Measurements from ENCODE around the gene CHTF18. TPM values are rescaled to one million over a fixed set of nuclear protein-coding genes. Genes with fewer than 3 reads are reported as not detected.

CHTF18 gene
- total and polyA plus RNA-seq, 2 donors (not counting 3 experiments of a cell fraction or from before 2014, with no cell fraction given) = 33.0 to 69.5 TPM

DNA sequence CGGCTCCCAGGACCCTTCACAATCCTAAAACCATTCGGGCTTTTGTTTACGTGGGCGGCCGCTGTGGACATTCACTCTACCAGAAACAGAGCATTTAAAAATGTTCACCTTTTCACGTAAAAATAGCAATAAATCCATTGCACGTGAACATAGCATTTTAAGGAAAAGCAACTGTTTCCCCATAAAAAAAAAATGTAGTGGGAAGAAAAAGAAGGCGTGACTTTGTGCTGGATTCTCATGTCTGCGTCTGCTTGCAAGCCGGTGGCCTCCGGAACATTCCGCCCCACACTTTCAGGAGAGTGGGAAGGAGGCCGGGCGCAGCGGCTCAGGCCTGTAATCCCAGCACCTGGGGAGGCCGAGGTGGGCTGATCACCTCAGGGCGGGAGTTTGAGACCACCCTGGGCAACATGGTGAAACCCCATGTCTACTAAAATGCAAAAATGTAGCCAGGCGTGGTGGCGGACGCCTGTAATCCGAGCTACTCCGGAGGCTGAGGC, 25.5 kb downstream of the CHTF18 start:
- no peak overlapping the region for H2AFZ ChIP-seq (ENCODE audit: low read depth, low read length)
- peaks cover 2 to 20% of the 10 kb centered on the region in 2 experiments for H3K27me3 ChIP-seq (ENCODE audit: control insufficient read depth in 2 of 2, insufficient read depth in 2 of 2, low read length in 2 of 2)
- intact Hi-C loops (cut with micrococcal nuclease) (loop anchor here (1.0 to 2.0 kb wide), 2 partner anchors 241 to 289 kb away; no protein-coding TSS in a partner anchor), dilution Hi-C loops (cut with MboI; ENCODE audit: extremely low pct_ligation_motif_present, low sequenced_read_pairs) (no loop called here)
- TF ChIP-seq JUN (IDR thresholded peaks at IDR 0.05; ENCODE audit: borderline replicate concordance, insufficient read depth, insufficient read length, low read depth) = no peak
- no peak for TF ChIP-seq FOS (IDR thresholded peaks at IDR 0.05; ENCODE audit: borderline replicate concordance, insufficient read depth, low read length)
- TF ChIP-seq POLR2AphosphoS5 (IDR thresholded peaks at IDR 0.05; ENCODE audit: insufficient read depth, low read depth, low read length) = no peak
- TF ChIP-seq EZH2 (IDR thresholded peaks at IDR 0.05; ENCODE audit: borderline replicate concordance, low read depth, low read length, severe bottlenecking) = no peak
- TF ChIP-seq GATA2 (IDR thresholded peaks at IDR 0.05; ENCODE audit: insufficient read depth, insufficient read length, low read depth, low read length) = no peak
- TF ChIP-seq POLR2A (IDR thresholded peaks at IDR 0.05; ENCODE audit: low read depth, low read length) = no peak
- TF ChIP-seq, protein P1, sequence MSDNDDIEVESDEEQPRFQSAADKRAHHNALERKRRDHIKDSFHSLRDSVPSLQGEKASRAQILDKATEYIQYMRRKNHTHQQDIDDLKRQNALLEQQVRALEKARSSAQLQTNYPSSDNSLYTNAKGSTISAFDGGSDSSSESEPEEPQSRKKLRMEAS (IDR thresholded peaks at IDR 0.05; ENCODE audit: insufficient read depth, insufficient read length) = no peak
- TF ChIP-seq, protein P2, sequence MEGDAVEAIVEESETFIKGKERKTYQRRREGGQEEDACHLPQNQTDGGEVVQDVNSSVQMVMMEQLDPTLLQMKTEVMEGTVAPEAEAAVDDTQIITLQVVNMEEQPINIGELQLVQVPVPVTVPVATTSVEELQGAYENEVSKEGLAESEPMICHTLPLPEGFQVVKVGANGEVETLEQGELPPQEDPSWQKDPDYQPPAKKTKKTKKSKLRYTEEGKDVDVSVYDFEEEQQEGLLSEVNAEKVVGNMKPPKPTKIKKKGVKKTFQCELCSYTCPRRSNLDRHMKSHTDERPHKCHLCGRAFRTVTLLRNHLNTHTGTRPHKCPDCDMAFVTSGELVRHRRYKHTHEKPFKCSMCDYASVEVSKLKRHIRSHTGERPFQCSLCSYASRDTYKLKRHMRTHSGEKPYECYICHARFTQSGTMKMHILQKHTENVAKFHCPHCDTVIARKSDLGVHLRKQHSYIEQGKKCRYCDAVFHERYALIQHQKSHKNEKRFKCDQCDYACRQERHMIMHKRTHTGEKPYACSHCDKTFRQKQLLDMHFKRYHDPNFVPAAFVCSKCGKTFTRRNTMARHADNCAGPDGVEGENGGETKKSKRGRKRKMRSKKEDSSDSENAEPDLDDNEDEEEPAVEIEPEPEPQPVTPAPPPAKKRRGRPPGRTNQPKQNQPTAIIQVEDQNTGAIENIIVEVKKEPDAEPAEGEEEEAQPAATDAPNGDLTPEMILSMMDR (IDR thresholded peaks at IDR 0.05; ENCODE audit: extremely low read depth in 1 of 2, insufficient read depth in 1 of 2, low read depth in 1 of 2, low read length in 2 of 2) = no peak
- TF ChIP-seq MYC (IDR thresholded peaks at IDR 0.05; ENCODE audit: low read depth, low read length) = no peak
- no peak for DNase-seq (ENCODE audit: low read depth, low spot score)
- BruUV-seq (replicated peaks) = no TSS peak
- POLR2A ChIA-PET = no interaction called here
- H4K20me1 ChIP-seq (replicated peaks; ENCODE audit: control insufficient read depth, extremely low read depth, insufficient read depth, low read length) = no peaks in the 10 kb centered on the region
- no peak overlapping the region for H3K4me3 ChIP-seq (replicated peaks in 1 of 3; ENCODE audit: insufficient read depth in 1 of 3, low read depth in 1 of 3, low read length in 3 of 3)
- no peak overlapping the region for H3K4me2 ChIP-seq (ENCODE audit: insufficient read depth, low read length)
- no peak overlapping the region for H3K9ac ChIP-seq (replicated peaks; ENCODE audit: extremely low read depth, insufficient read depth, low read length)
- no peaks in the 10 kb centered on the region for H3K79me2 ChIP-seq (ENCODE audit: control insufficient read depth, insufficient read depth, low read length)
- CTCF ChIA-PET = interaction anchor here (1.2 to 1.8 kb wide), 3 partner anchors 241 to 243 kb away, joined by 6 to 10 read pairs (median 6); no protein-coding TSS in a partner anchor
- H3K27ac ChIP-seq (ENCODE audit: insufficient read depth, low read depth, low read length) = no peak overlapping the region
- no peaks in the 10 kb centered on the region for H3K9me3 ChIP-seq (replicated peaks; ENCODE audit: control insufficient read depth, insufficient read depth, low read length)
- H3K4me1 ChIP-seq (ENCODE audit: control insufficient read depth, extremely low read depth, insufficient read depth, low read length) = no peaks in the 10 kb centered on the region
- FAIRE-seq = no peak
- H3K9me1 ChIP-seq (replicated peaks; ENCODE audit: control insufficient read depth, extremely low read depth, insufficient read depth, low read length) = no peaks in the 10 kb centered on the region
- no peaks in the 10 kb centered on the region for H3K36me3 ChIP-seq (ENCODE audit: control insufficient read depth in 2 of 2, extremely low read depth in 1 of 2, insufficient read depth in 2 of 2, low read length in 2 of 2)

Measured in endothelial cell of umbilical vein (primary cell).